Suprapubic skin (tissue), 4 donors: ENCODE measurements around the gene GPR146. TPM values are rescaled to one million over a fixed set of nuclear protein-coding genes. Genes with fewer than 3 reads are reported as not detected.

Source experiments
- DNase-seq, 2 donors: peaks; one replicate each; pipeline ENCODE4 v3.0.0-alpha.2; 2019; ENCODE audit warnings: low spot score in 2 of 2
- H3K27ac ChIP-seq: fragments of 200-600 bp; sonication (generic); one replicate; pipeline ENCODE4 v1.5.1; 2019
- H3K27me3 ChIP-seq: fragments of 200-600 bp; sonication (generic); one replicate; pipeline ENCODE4 v1.5.1; 2019
- H3K36me3 ChIP-seq: fragments of 200-600 bp; sonication (generic); one replicate; pipeline ENCODE4 v1.5.1; 2019
- H3K4me1 ChIP-seq: fragments of 200-600 bp; sonication (generic); one replicate; pipeline ENCODE4 v1.5.1; 2019
- H3K4me3 ChIP-seq: fragments of 200-600 bp; sonication (generic); one replicate; pipeline ENCODE4 v1.5.1; 2019; ENCODE audit warnings: mild to moderate bottlenecking
- H3K9me3 ChIP-seq: fragments of 200-600 bp; sonication (generic); one replicate; pipeline ENCODE4 v1.5.1; 2019
- CTCF ChIP-seq, 2 donors: fragments of 200-600 bp in 1 of 2; fragments of 450-650 bp in 1 of 2; sonication (generic) in 1 of 2; IDR thresholded peaks; one replicate each; pipeline ENCODE4 v1.5.1; 2016 to 2019; ENCODE audit warnings: antibody characterized with exemption in 2 of 2, mild to moderate bottlenecking in 1 of 2, moderate library complexity in 1 of 2
- EP300 ChIP-seq: sonication (generic); formaldehyde crosslinking; IDR thresholded peaks from one replicate; pipeline ENCODE4 v1.6.1; 2017; ENCODE audit warnings: antibody characterized with exemption
- POLR2A ChIP-seq, 2 donors: fragments of 450-650 bp; IDR thresholded peaks; one replicate each; pipeline ENCODE4 v1.6.1; 2017; ENCODE audit warnings: antibody characterized with exemption in 2 of 2, mild to moderate bottlenecking in 2 of 2, moderate library complexity in 2 of 2
- POLR2AphosphoS5 ChIP-seq, 3 donors: sonication (generic); formaldehyde crosslinking; IDR thresholded peaks; one replicate each; pipeline ENCODE4 v1.6.1; 2017; ENCODE audit warnings: antibody characterized with exemption in 3 of 3
- WGBS: methylation state at CpG from one replicate; pipeline ENCODE4 v1.1.5; 2018; 5-methylcytosine and 5-hydroxymethylcytosine counted together
- total RNA-seq, 4 donors: library from RNA; depleted of rRNA; stranded (reverse); fragments of >200 nt; gene quantifications; one replicate each; pipeline ENCODE4 v1.1.0, GENCODE V29; 2016

GPR146 gene
- total RNA-seq, 4 donors from 2014 or later = 24.1 to 50.8 (median 39.3) TPM

GRCh38 chr7:1046722-1047679 lies 2.7 kb downstream of the GPR146 start:
- DNase-seq = no peak
- H3K9me3 ChIP-seq = no peaks in the 10 kb centered on the region
- TF ChIP-seq POLR2A (IDR thresholded peaks at IDR 0.05) (no peak), CTCF (IDR thresholded peaks at IDR 0.05) (no peak), EP300 (no peak), POLR2AphosphoS5 (IDR thresholded peaks at IDR 0.05) (no peak)
- H3K4me3 ChIP-seq = peak overlapping the region; percentile 11
- peak overlapping the region; percentile 5 for H3K27ac ChIP-seq
- no peaks in the 10 kb centered on the region for H3K27me3 ChIP-seq
- 52% methylated on average over 13 of the region's 15 CpGs for WGBS
- H3K36me3 ChIP-seq = no peaks in the 10 kb centered on the region
- peaks cover 78% of the 10 kb centered on the region for H3K4me1 ChIP-seq

- no peak for TF ChIP-seq CTCF (IDR thresholded peaks at IDR 0.05)
- TF ChIP-seq EP300 = no peak
- no peak for TF ChIP-seq POLR2A (IDR thresholded peaks at IDR 0.05)
- Histone ChIP-seq H3K4me3 (no peak overlapping the region), H3K36me3 (no peaks in the 10 kb centered on the region), H3K27me3 (no peaks in the 10 kb centered on the region), H3K4me1 (peaks cover 75% of the 10 kb centered on the region), H3K27ac (peak overlapping the region; percentile 19), H3K9me3 (no peaks in the 10 kb centered on the region)
- no peak for DNase-seq
- WGBS = 81% methylated on average over 22 of the region's 23 CpGs
Measured at GRCh38 chr7:1049006-1049741, 4.8 kb downstream of the GPR146 start.

GRCh38 chr7:1049801-1050200 lies 5.5 kb downstream of the GPR146 start:
- Histone ChIP-seq H3K9me3 (no peaks in the 10 kb centered on the region), H3K4me3 (no peak overlapping the region), H3K4me1 (peaks cover 79% of the 10 kb centered on the region), H3K27me3 (no peaks in the 10 kb centered on the region), H3K36me3 (no peaks in the 10 kb centered on the region), H3K27ac (peak overlapping the region; percentile 19)
- WGBS = no CpG with 5 or more reads among the region's 8 CpGs
- TF ChIP-seq EP300 (no peak), CTCF (IDR thresholded peaks at IDR 0.05) (no peak), POLR2AphosphoS5 (IDR thresholded peaks at IDR 0.05) (no peak), POLR2A (IDR thresholded peaks at IDR 0.05) (no peak)
- no peak for DNase-seq

GRCh38 chr7:1050254-1050906 lies 6.0 kb downstream of the GPR146 start:
- no peak overlapping the region for H3K27ac ChIP-seq
- H3K36me3 ChIP-seq = no peaks in the 10 kb centered on the region
- no peaks in the 10 kb centered on the region for H3K27me3 ChIP-seq
- H3K9me3 ChIP-seq = no peaks in the 10 kb centered on the region
- peaks cover 79% of the 10 kb centered on the region for H3K4me1 ChIP-seq
- TF ChIP-seq EP300 (no peak), POLR2AphosphoS5 (IDR thresholded peaks at IDR 0.05) (no peak), CTCF (IDR thresholded peaks at IDR 0.05) (no peak), POLR2A (IDR thresholded peaks at IDR 0.05) (no peak)
- DNase-seq = no peak
- 95% methylated on average over 21 of the region's 30 CpGs for whole genome bisulfite sequencing
- H3K4me3 ChIP-seq = no peak overlapping the region
